GM12878 (cell line): Measurements from ENCODE around the gene GRM7. TPM values are rescaled to one million over a fixed set of nuclear protein-coding genes. Genes with fewer than 3 reads are reported as not detected.

Experiments
- ATAC-seq: fragments of 200-7000 bp; cut with Tn5 transposase; 3 replicates; pipeline ENCODE4 v1.9.1; 2020; ENCODE audit warnings: mild to moderate bottlenecking, moderate library complexity
- BruUV-seq: library from RNA; stranded (reverse); fragments of 400-500 nt; replicated peaks from 2 replicates; lab custom pipeline; 2021; lab: Mats Ljungman, UMichigan
- CTCF ChIA-PET: fragments of 300-600 bp; sonication (Branson Sonifier 250); formaldehyde crosslinking; extraction: SDS; loops from one replicate; lab custom pipeline; 2021; ENCODE audit warnings: inconsistent platforms; lab: Yijun Ruan, JAX
- POLR2A ChIA-PET: fragments of 350-600 bp; formaldehyde crosslinking; extraction: SDS; loops from one replicate; lab custom pipeline; 2021; ENCODE audit warnings: inconsistent platforms; lab: Charles Lee
- RAD21 ChIA-PET: fragments of 300-600 bp; sonication (Branson Sonifier 250); formaldehyde crosslinking; loops from one replicate; lab custom pipeline; 2023; ENCODE audit warnings: antibody characterized with exemption; ENCODE audit not compliant: unreplicated experiment; lab: Charles Lee
- SMC1A ChIA-PET: fragments of 300-600 bp; sonication (Branson Sonifier 250); formaldehyde crosslinking; loops from one replicate; lab custom pipeline; 2023; ENCODE audit not compliant: unreplicated experiment, uncharacterized antibody; lab: Charles Lee
- DNase-seq: peaks from one replicate; pipeline ENCODE4 v3.0.0-alpha.2; 2011; ENCODE audit warnings: low read depth, low spot score
- FAIRE-seq: peaks from 3 replicates; lab custom pipeline; 2011; peaks lifted over from hg19 to GRCh38; lab: Jason Lieb, UNC
- H2AFZ ChIP-seq: 2 replicates; pipeline ENCODE4 v1.6.0; 2011; ENCODE audit warnings: low read depth, low read length, control low read depth; ENCODE audit not compliant: control insufficient read depth
- H3K27ac ChIP-seq: 2 replicates; pipeline ENCODE4 v1.5.1; 2011; ENCODE audit warnings: control low read depth; ENCODE audit not compliant: control insufficient read depth, insufficient read depth
- H3K27me3 ChIP-seq, 2 experiments: replicated peaks in 1 of 2; 2 replicates each; pipeline versions ENCODE4 v1.6.0 to v1.6.1; 2011; ENCODE audit warnings: low read length in 1 of 2; ENCODE audit not compliant: control insufficient read depth in 2 of 2, insufficient read depth in 2 of 2
- H3K36me3 ChIP-seq, 2 experiments: 2 replicates each; pipeline ENCODE4 v1.5.1; 2011; ENCODE audit warnings: low read length in 1 of 2; ENCODE audit not compliant: control insufficient read depth in 2 of 2, insufficient read depth in 2 of 2
- H3K4me1 ChIP-seq: 2 replicates; pipeline ENCODE4 v1.6.1; 2011; ENCODE audit warnings: mild to moderate bottlenecking, low read length, moderate library complexity, mixed read lengths; ENCODE audit not compliant: control insufficient read depth, insufficient read depth
- H3K4me2 ChIP-seq: 2 replicates; pipeline ENCODE4 v1.6.0; 2011; ENCODE audit warnings: control low read depth; ENCODE audit not compliant: control insufficient read depth, insufficient read depth
- H3K4me3 ChIP-seq: fragments of 200-600 bp; sonication (generic); 2 replicates; pipeline ENCODE4 v1.5.1; 2016
- H3K79me2 ChIP-seq: 2 replicates; pipeline ENCODE4 v1.6.0; 2011; ENCODE audit warnings: low read length; ENCODE audit not compliant: control insufficient read depth, insufficient read depth
- H3K9ac ChIP-seq: 2 replicates; pipeline ENCODE4 v1.8.0; 2011; ENCODE audit warnings: low read length, control low read depth, mixed read lengths; ENCODE audit not compliant: control insufficient read depth, insufficient read depth
- H3K9me3 ChIP-seq: replicated peaks from 3 replicates; pipeline ENCODE4 v1.5.1; 2011; ENCODE audit warnings: mild to moderate bottlenecking, low read length; ENCODE audit not compliant: control insufficient read depth, insufficient read depth
- H4K20me1 ChIP-seq: 2 replicates; pipeline ENCODE4 v1.6.0; 2011; ENCODE audit not compliant: control insufficient read depth, insufficient read depth
- CHD2 ChIP-seq: IDR thresholded peaks from 2 replicates; pipeline ENCODE4 v1.6.1; 2011; ENCODE audit warnings: low read depth, low read length, improper control_type of control experiment, borderline replicate concordance
- E2F4 ChIP-seq: IDR thresholded peaks from 2 replicates; pipeline ENCODE4 v1.6.1; 2012; ENCODE audit warnings: low read depth, low read length, improper control_type of control experiment
- ETV6 ChIP-seq, 2 experiments: fragments of 450-650 bp in 1 of 2; IDR thresholded peaks in 1 of 2; conservative IDR thresholded peaks in 1 of 2; 2 replicates each; pipeline ENCODE4 v1.6.1; 2014; ENCODE audit warnings: antibody characterized with exemption in 1 of 2, borderline replicate concordance in 1 of 2, low read depth in 1 of 2, mild to moderate bottlenecking in 1 of 2, moderate library complexity in 1 of 2
- EZH2 ChIP-seq: IDR thresholded peaks from 2 replicates; pipeline ENCODE4 v1.6.1; 2012; ENCODE audit warnings: low read depth, mild to moderate bottlenecking, control low read depth, inconsistent platforms, low read length, borderline replicate concordance; ENCODE audit not compliant: control insufficient read depth
- HSF1 ChIP-seq: fragments of 150-350 bp; IDR thresholded peaks from 2 replicates; pipeline ENCODE4 v1.6.1; 2014; ENCODE audit warnings: mild to moderate bottlenecking, low read depth, low read length
- JUND ChIP-seq: IDR thresholded peaks from 2 replicates; pipeline ENCODE4 v1.6.1; 2012; ENCODE audit warnings: low read depth, mild to moderate bottlenecking, low read length, improper control_type of control experiment, moderate library complexity
- MEF2B ChIP-seq: fragments of 450-650 bp; IDR thresholded peaks from 2 replicates; pipeline ENCODE4 v1.6.1; 2018; ENCODE audit warnings: mild to moderate bottlenecking, moderate library complexity; ENCODE audit not compliant: partially characterized antibody, poor library complexity, severe bottlenecking
- PAX8 ChIP-seq: fragments of 450-650 bp; IDR thresholded peaks from 2 replicates; pipeline ENCODE4 v1.6.1; 2017; ENCODE audit warnings: mild to moderate bottlenecking, moderate library complexity
- PBX3 ChIP-seq: IDR thresholded peaks from 2 replicates; pipeline ENCODE4 v1.6.1; 2011; ENCODE audit warnings: mild to moderate bottlenecking, low read depth, low read length, moderate library complexity; ENCODE audit not compliant: insufficient replicate concordance
- POLR2A ChIP-seq: IDR thresholded peaks from 2 replicates; pipeline ENCODE4 v1.6.1; 2011; ENCODE audit warnings: low read depth, mild to moderate bottlenecking, low read length
- SMAD1 ChIP-seq: fragments of 450-650 bp; IDR thresholded peaks from 2 replicates; pipeline ENCODE4 v1.6.1; 2018; ENCODE audit warnings: mild to moderate bottlenecking, low read depth; ENCODE audit not compliant: partially characterized antibody
- USF1 ChIP-seq: IDR thresholded peaks from 2 replicates; pipeline ENCODE4 v1.6.1; 2011; ENCODE audit warnings: borderline replicate concordance, low read depth, mild to moderate bottlenecking, moderate library complexity, mixed read lengths, low read length; ENCODE audit not compliant: insufficient read depth; ENCODE audit errors: extremely low read length
- WRNIP1 ChIP-seq: IDR thresholded peaks from 2 replicates; pipeline ENCODE4 v1.6.1; 2011; ENCODE audit warnings: low read depth, low read length, improper control_type of control experiment, borderline replicate concordance
- ZBTB11 ChIP-seq: fragments of 450-650 bp; formaldehyde crosslinking; IDR thresholded peaks from 2 replicates; pipeline ENCODE4 v1.5.0; 2022; ENCODE audit warnings: mild to moderate bottlenecking, missing genetic modification characterization
- in situ Hi-C: fragments of 300-500 bp; cut with MboI; formaldehyde crosslinking; loops from 9 replicates; pipeline ENCODE4 v1.14.3; 2018; ENCODE audit warnings: mixed read lengths
- intact Hi-C: fragments of 100-400 bp; cut with micrococcal nuclease; formaldehyde crosslinking; loops from one replicate; pipeline ENCODE4 v1.14.2; 2022; ENCODE audit not compliant: unreplicated experiment
- polyA plus RNA-seq, 11 experiments: library from polyadenylated mRNA; depleted of rRNA in 4 of 11; unstranded in 6 of 11; stranded (reverse) in 5 of 11; fragments of >200 nt; fragmentation: Nextera tagmentation in 4 of 11; fragmentation: Illumina TruSeq in 1 of 11; extraction: Ambion mirVana in 4 of 11; extraction: Trizol in 1 of 11; gene quantifications; 1 replicate in 1 of 11; 2 replicates in 10 of 11; pipeline versions ENCODE4 v1.2.1 to v1.2.3, GENCODE V29; 2011 to 2016; ENCODE audit warnings: inconsistent platforms in 2 of 11, missing spikeins in 2 of 11, low read depth in 1 of 11
- total RNA-seq, 4 experiments: library from RNA; depleted of rRNA in 3 of 4; stranded (reverse); fragments of >200 nt in 3 of 4; fragmentation: Illumina TruSeq in 1 of 4; extraction: Trizol in 1 of 4; gene quantifications; 2 replicates each; pipeline versions ENCODE4 v1.2.1 to v1.2.3, GENCODE V29; 2013 to 2021

The GRM7 gene
- total and polyA plus RNA-seq, 10 of the 15 experiments (the other 5 are each of a cell fraction or from before 2014, with no cell fraction given), result not detected

GRCh38 chr3:7209098-7209497 lies 348.2 kb downstream of the GRM7 start:
- Histone ChIP-seq H3K9me3 (no peaks in the 10 kb centered on the region; the same call in 2 of the 3 replicates), H3K27ac (no peak overlapping the region), H3K4me1 (no peaks in the 10 kb centered on the region), H3K79me2 (no peaks in the 10 kb centered on the region), H3K4me2 (no peak overlapping the region), H4K20me1 (no peaks in the 10 kb centered on the region), H2AFZ (no peak overlapping the region), H3K4me3 (no peak overlapping the region), H3K9ac (no peak overlapping the region), H3K36me3 (no peaks in the 10 kb centered on the region; a peak in 1 of 4 replicates), H3K27me3 (no peaks in the 10 kb centered on the region)
- intact Hi-C loops (loop anchor here (5.0 kb wide), 1 partner anchor 63 kb away; no protein-coding TSS in a partner anchor), in situ Hi-C loops (no loop called here)
- DNase-seq (no peak), ATAC-seq (peak; percentile 50), FAIRE-seq (no peak)
- POLR2A ChIA-PET, result no interaction called here
- SMC1A ChIA-PET, result interaction anchor here (1.5 kb wide), 1 partner anchor 60 kb away, joined by 3 read pairs; no protein-coding TSS in a partner anchor
- no TSS peak for BruUV-seq
- RAD21 ChIA-PET, result no interaction called here
- CTCF ChIA-PET, result no interaction called here
- TF ChIP-seq SMAD1 (no peak), ETV6 (conservative IDR thresholded peaks at IDR 0.05 in 1 of 2, IDR thresholded peaks at IDR 0.05 in 1 of 2; ENCODE audit: borderline replicate concordance in 1 of 2, low read depth in 1 of 2) (no peak), POLR2A (no peak), PAX8 (no peak), JUND (no peak), EZH2 (no peak), ZBTB11 (CRISPR knock-in tag) (no peak), CHD2 (no peak), USF1 (no peak), WRNIP1 (no peak), HSF1 (no peak), MEF2B (no peak), E2F4 (no peak), PBX3 (no peak)
